GM12878 (cell line): ENCODE measurements around the gene SLC22A7. TPM values are rescaled to one million over a fixed set of nuclear protein-coding genes. Genes with fewer than 3 reads are reported as not detected.

Experiments
- ATAC-seq: fragments of 200-7000 bp; cut with Tn5 transposase; 3 replicates; pipeline ENCODE4 v1.9.1; 2020; ENCODE audit warnings: mild to moderate bottlenecking, moderate library complexity
- BruUV-seq: library from RNA; stranded (reverse); fragments of 400-500 nt; replicated peaks from 2 replicates; lab custom pipeline; 2021; lab: Mats Ljungman, UMichigan
- CTCF ChIA-PET: fragments of 300-600 bp; sonication (Branson Sonifier 250); formaldehyde crosslinking; extraction: SDS; loops from one replicate; lab custom pipeline; 2021; ENCODE audit warnings: inconsistent platforms; lab: Yijun Ruan, JAX
- POLR2A ChIA-PET: fragments of 350-600 bp; formaldehyde crosslinking; extraction: SDS; loops from one replicate; lab custom pipeline; 2021; ENCODE audit warnings: inconsistent platforms; lab: Charles Lee
- RAD21 ChIA-PET: fragments of 300-600 bp; sonication (Branson Sonifier 250); formaldehyde crosslinking; loops from one replicate; lab custom pipeline; 2023; ENCODE audit warnings: antibody characterized with exemption; ENCODE audit not compliant: unreplicated experiment; lab: Charles Lee
- SMC1A ChIA-PET: fragments of 300-600 bp; sonication (Branson Sonifier 250); formaldehyde crosslinking; loops from one replicate; lab custom pipeline; 2023; ENCODE audit not compliant: unreplicated experiment, uncharacterized antibody; lab: Charles Lee
- DNase-seq: peaks from one replicate; pipeline ENCODE4 v3.0.0-alpha.2; 2011; ENCODE audit warnings: low read depth, low spot score
- FAIRE-seq: peaks from 3 replicates; lab custom pipeline; 2011; peaks lifted over from hg19 to GRCh38; lab: Jason Lieb, UNC
- H2AFZ ChIP-seq: 2 replicates; pipeline ENCODE4 v1.6.0; 2011; ENCODE audit warnings: low read depth, low read length, control low read depth; ENCODE audit not compliant: control insufficient read depth
- H3K27ac ChIP-seq: 2 replicates; pipeline ENCODE4 v1.5.1; 2011; ENCODE audit warnings: control low read depth; ENCODE audit not compliant: control insufficient read depth, insufficient read depth
- H3K27me3 ChIP-seq, 2 experiments: replicated peaks in 1 of 2; 2 replicates each; pipeline versions ENCODE4 v1.6.0 to v1.6.1; 2011; ENCODE audit warnings: low read length in 1 of 2; ENCODE audit not compliant: control insufficient read depth in 2 of 2, insufficient read depth in 2 of 2
- H3K36me3 ChIP-seq, 2 experiments: 2 replicates each; pipeline ENCODE4 v1.5.1; 2011; ENCODE audit warnings: low read length in 1 of 2; ENCODE audit not compliant: control insufficient read depth in 2 of 2, insufficient read depth in 2 of 2
- H3K4me1 ChIP-seq: 2 replicates; pipeline ENCODE4 v1.6.1; 2011; ENCODE audit warnings: mild to moderate bottlenecking, low read length, moderate library complexity, mixed read lengths; ENCODE audit not compliant: control insufficient read depth, insufficient read depth
- H3K4me2 ChIP-seq: 2 replicates; pipeline ENCODE4 v1.6.0; 2011; ENCODE audit warnings: control low read depth; ENCODE audit not compliant: control insufficient read depth, insufficient read depth
- H3K4me3 ChIP-seq: fragments of 200-600 bp; sonication (generic); 2 replicates; pipeline ENCODE4 v1.5.1; 2016
- H3K79me2 ChIP-seq: 2 replicates; pipeline ENCODE4 v1.6.0; 2011; ENCODE audit warnings: low read length; ENCODE audit not compliant: control insufficient read depth, insufficient read depth
- H3K9ac ChIP-seq: 2 replicates; pipeline ENCODE4 v1.8.0; 2011; ENCODE audit warnings: low read length, control low read depth, mixed read lengths; ENCODE audit not compliant: control insufficient read depth, insufficient read depth
- H3K9me3 ChIP-seq: replicated peaks from 3 replicates; pipeline ENCODE4 v1.5.1; 2011; ENCODE audit warnings: mild to moderate bottlenecking, low read length; ENCODE audit not compliant: control insufficient read depth, insufficient read depth
- H4K20me1 ChIP-seq: 2 replicates; pipeline ENCODE4 v1.6.0; 2011; ENCODE audit not compliant: control insufficient read depth, insufficient read depth
- BRCA1 ChIP-seq: IDR thresholded peaks from 2 replicates; pipeline ENCODE4 v1.6.1; 2011; ENCODE audit warnings: low read depth, low read length, improper control_type of control experiment
- FOXK2 ChIP-seq: fragments of 450-650 bp; IDR thresholded peaks from 2 replicates; pipeline ENCODE4 v1.6.1; 2017; ENCODE audit warnings: mild to moderate bottlenecking, moderate library complexity
- HDGF ChIP-seq: fragments of 450-650 bp; IDR thresholded peaks from 2 replicates; pipeline ENCODE4 v1.6.1; 2016; ENCODE audit warnings: antibody characterized with exemption
- JUND ChIP-seq: IDR thresholded peaks from 2 replicates; pipeline ENCODE4 v1.6.1; 2012; ENCODE audit warnings: low read depth, mild to moderate bottlenecking, low read length, improper control_type of control experiment, moderate library complexity
- NFYA ChIP-seq: IDR thresholded peaks from 2 replicates; pipeline ENCODE4 v1.6.1; 2011; ENCODE audit warnings: low read depth, mild to moderate bottlenecking, low read length, improper control_type of control experiment, borderline replicate concordance
- NR2C1 ChIP-seq: fragments of 450-650 bp; IDR thresholded peaks from 2 replicates; pipeline ENCODE4 v1.6.1; 2017; ENCODE audit warnings: antibody characterized with exemption, mild to moderate bottlenecking, moderate library complexity
- PAX8 ChIP-seq: fragments of 450-650 bp; IDR thresholded peaks from 2 replicates; pipeline ENCODE4 v1.6.1; 2017; ENCODE audit warnings: mild to moderate bottlenecking, moderate library complexity
- RB1 ChIP-seq: fragments of 450-650 bp; formaldehyde crosslinking; IDR thresholded peaks from 2 replicates; pipeline ENCODE4 v1.6.1; 2017; ENCODE audit warnings: mild to moderate bottlenecking, borderline replicate concordance
- SMARCA5 ChIP-seq: fragments of 450-650 bp; IDR thresholded peaks from 2 replicates; pipeline ENCODE4 v1.6.1; 2017; ENCODE audit warnings: mild to moderate bottlenecking
- ZNF207 ChIP-seq: fragments of 450-650 bp; IDR thresholded peaks from 2 replicates; pipeline ENCODE4 v1.6.1; 2014; ENCODE audit warnings: antibody characterized with exemption, mild to moderate bottlenecking, borderline replicate concordance
- WGBS: methylation state at CpG from one replicate; pipeline ENCODE4 v1.1.6; 2016; ENCODE audit warnings: low lambda C conversion rate; ENCODE audit not compliant: insufficient replicate concordance, insufficient coverage; ENCODE audit errors: missing lambda C conversion rate; 5-methylcytosine and 5-hydroxymethylcytosine counted together
- in situ Hi-C: fragments of 300-500 bp; cut with MboI; formaldehyde crosslinking; loops from 9 replicates; pipeline ENCODE4 v1.14.3; 2018; ENCODE audit warnings: mixed read lengths
- intact Hi-C: fragments of 100-400 bp; cut with micrococcal nuclease; formaldehyde crosslinking; loops from one replicate; pipeline ENCODE4 v1.14.2; 2022; ENCODE audit not compliant: unreplicated experiment
- polyA plus RNA-seq, 11 experiments: library from polyadenylated mRNA; depleted of rRNA in 4 of 11; unstranded in 6 of 11; stranded (reverse) in 5 of 11; fragments of >200 nt; fragmentation: Nextera tagmentation in 4 of 11; fragmentation: Illumina TruSeq in 1 of 11; extraction: Ambion mirVana in 4 of 11; extraction: Trizol in 1 of 11; gene quantifications; 1 replicate in 1 of 11; 2 replicates in 10 of 11; pipeline versions ENCODE4 v1.2.1 to v1.2.3, GENCODE V29; 2011 to 2016; ENCODE audit warnings: inconsistent platforms in 2 of 11, missing spikeins in 2 of 11, low read depth in 1 of 11
- total RNA-seq, 4 experiments: library from RNA; depleted of rRNA in 3 of 4; stranded (reverse); fragments of >200 nt in 3 of 4; fragmentation: Illumina TruSeq in 1 of 4; extraction: Trizol in 1 of 4; gene quantifications; 2 replicates each; pipeline versions ENCODE4 v1.2.1 to v1.2.3, GENCODE V29; 2013 to 2021
- TF ChIP-seq, protein P1 (sequence below): IDR thresholded peaks from 2 replicates; pipeline ENCODE4 v1.6.1; 2011; ENCODE audit warnings: low read depth, mild to moderate bottlenecking, low read length, moderate library complexity, borderline replicate concordance; ENCODE audit errors: extremely low read depth
- TF ChIP-seq, protein P2 (sequence below): IDR thresholded peaks from 2 replicates; pipeline ENCODE4 v1.6.1; 2012; ENCODE audit warnings: low read depth, low read length, improper control_type of control experiment
- TF ChIP-seq, protein P3 (sequence below): fragments of 450-650 bp; formaldehyde crosslinking; IDR thresholded peaks from 2 replicates; pipeline ENCODE4 v1.5.0; 2022; ENCODE audit warnings: mild to moderate bottlenecking, missing genetic modification characterization
- TF ChIP-seq, protein P4 (sequence below): IDR thresholded peaks from 2 replicates; pipeline ENCODE4 v1.6.1; 2012; ENCODE audit warnings: low read depth, low read length, improper control_type of control experiment

Gene SLC22A7
- total and polyA plus RNA-seq, 10 of the 15 experiments (the other 5 are each of a cell fraction or from before 2014, with no cell fraction given): 0.08 to 0.31 TPM; not detected in 8

DNA sequence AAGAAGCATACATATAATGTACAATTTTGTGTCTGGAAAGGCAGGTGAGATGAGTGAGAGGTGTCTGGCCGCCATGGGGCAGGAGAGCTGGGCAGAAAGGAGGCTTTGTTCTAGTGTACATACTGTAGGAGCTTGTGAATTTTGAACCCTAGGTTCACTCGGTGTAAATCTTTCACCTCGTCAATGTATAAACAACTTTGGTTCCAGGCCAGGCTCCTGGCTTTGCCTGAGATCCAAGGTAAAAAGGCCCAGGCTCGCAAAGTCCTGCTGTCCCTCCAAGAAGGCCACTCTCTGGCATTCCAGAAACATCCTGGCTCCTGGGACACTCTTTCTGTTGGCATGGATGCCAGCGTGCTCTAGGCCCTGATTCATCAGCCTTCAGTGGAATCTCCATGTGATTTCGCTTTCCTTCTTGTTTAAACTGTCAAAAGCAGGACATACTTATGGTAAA is 7.1 kb upstream of the SLC22A7 start:
- Histone ChIP-seq H3K4me1 (no peaks in the 10 kb centered on the region), H3K27ac (no peak overlapping the region), H4K20me1 (no peaks in the 10 kb centered on the region), H3K36me3 (no peaks in the 10 kb centered on the region), H3K79me2 (no peaks in the 10 kb centered on the region), H3K9ac (no peak overlapping the region), H3K4me2 (no peak overlapping the region), H3K4me3 (no peak overlapping the region), H3K27me3 (peaks cover 0 to under 1% of the 10 kb centered on the region in 2 experiments; a peak in 3 of 4 replicates), H3K9me3 (no peaks in the 10 kb centered on the region; the same call in 2 of the 3 replicates), H2AFZ (no peak overlapping the region)
- BruUV-seq: no TSS peak
- SMC1A ChIA-PET: interaction anchor here (1.6 kb wide), 1 partner anchor 22 kb away, joined by 3 read pairs; no protein-coding TSS in a partner anchor
- RAD21 ChIA-PET: no interaction called here
- in situ Hi-C loops: no loop called here
- POLR2A ChIA-PET: no interaction called here
- DNase-seq: no peak
- TF ChIP-seq FOXK2 (no peak), ZNF207 (no peak), JUND (no peak), HDGF (no peak), RB1 (no peak), BRCA1 (no peak), NR2C1 (no peak), SMARCA5 (no peak), PAX8 (no peak), NFYA (no peak)
- TF ChIP-seq, protein P1, sequence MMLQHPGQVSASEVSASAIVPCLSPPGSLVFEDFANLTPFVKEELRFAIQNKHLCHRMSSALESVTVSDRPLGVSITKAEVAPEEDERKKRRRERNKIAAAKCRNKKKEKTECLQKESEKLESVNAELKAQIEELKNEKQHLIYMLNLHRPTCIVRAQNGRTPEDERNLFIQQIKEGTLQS: no peak
- TF ChIP-seq, protein P2, sequence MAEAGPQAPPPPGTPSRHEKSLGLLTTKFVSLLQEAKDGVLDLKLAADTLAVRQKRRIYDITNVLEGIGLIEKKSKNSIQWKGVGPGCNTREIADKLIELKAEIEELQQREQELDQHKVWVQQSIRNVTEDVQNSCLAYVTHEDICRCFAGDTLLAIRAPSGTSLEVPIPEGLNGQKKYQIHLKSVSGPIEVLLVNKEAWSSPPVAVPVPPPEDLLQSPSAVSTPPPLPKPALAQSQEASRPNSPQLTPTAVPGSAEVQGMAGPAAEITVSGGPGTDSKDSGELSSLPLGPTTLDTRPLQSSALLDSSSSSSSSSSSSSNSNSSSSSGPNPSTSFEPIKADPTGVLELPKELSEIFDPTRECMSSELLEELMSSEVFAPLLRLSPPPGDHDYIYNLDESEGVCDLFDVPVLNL: no peak
- TF ChIP-seq, protein P3, sequence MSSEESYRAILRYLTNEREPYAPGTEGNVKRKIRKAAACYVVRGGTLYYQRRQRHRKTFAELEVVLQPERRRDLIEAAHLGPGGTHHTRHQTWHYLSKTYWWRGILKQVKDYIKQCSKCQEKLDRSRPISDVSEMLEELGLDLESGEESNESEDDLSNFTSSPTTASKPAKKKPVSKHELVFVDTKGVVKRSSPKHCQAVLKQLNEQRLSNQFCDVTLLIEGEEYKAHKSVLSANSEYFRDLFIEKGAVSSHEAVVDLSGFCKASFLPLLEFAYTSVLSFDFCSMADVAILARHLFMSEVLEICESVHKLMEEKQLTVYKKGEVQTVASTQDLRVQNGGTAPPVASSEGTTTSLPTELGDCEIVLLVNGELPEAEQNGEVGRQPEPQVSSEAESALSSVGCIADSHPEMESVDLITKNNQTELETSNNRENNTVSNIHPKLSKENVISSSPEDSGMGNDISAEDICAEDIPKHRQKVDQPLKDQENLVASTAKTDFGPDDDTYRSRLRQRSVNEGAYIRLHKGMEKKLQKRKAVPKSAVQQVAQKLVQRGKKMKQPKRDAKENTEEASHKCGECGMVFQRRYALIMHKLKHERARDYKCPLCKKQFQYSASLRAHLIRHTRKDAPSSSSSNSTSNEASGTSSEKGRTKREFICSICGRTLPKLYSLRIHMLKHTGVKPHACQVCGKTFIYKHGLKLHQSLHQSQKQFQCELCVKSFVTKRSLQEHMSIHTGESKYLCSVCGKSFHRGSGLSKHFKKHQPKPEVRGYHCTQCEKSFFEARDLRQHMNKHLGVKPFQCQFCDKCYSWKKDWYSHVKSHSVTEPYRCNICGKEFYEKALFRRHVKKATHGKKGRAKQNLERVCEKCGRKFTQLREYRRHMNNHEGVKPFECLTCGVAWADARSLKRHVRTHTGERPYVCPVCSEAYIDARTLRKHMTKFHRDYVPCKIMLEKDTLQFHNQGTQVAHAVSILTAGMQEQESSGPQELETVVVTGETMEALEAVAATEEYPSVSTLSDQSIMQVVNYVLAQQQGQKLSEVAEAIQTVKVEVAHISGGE (CRISPR knock-in tag): no peak
- TF ChIP-seq, protein P4, sequence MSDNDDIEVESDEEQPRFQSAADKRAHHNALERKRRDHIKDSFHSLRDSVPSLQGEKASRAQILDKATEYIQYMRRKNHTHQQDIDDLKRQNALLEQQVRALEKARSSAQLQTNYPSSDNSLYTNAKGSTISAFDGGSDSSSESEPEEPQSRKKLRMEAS: no peak
- no peak for FAIRE-seq
- ATAC-seq: no peak
- intact Hi-C loops: no loop called here
- CTCF ChIA-PET: no interaction called here
- 49% methylated on average over 6 of the region's 6 CpGs for WGBS
